Neural cell (in vitro differentiated cells): ENCODE measurements around the gene SLC6A6. TPM values are rescaled to one million over a fixed set of nuclear protein-coding genes. Genes with fewer than 3 reads are reported as not detected.

Source experiments
- H2AFZ ChIP-seq: fragments of 200-600, 300-800 bp; sonication (generic), shearing (Covaris generic); 2 replicates; pipeline ENCODE4 v1.6.0; 2014; ENCODE audit warnings: low read depth, mild to moderate bottlenecking, antibody characterized with exemption, low read length, moderate library complexity
- H3F3A ChIP-seq: fragments of 200-600 bp; shearing (Covaris generic); 2 replicates; pipeline ENCODE4 v1.6.1; 2016; ENCODE audit warnings: mild to moderate bottlenecking, moderate library complexity, mixed read lengths, antibody characterized with exemption, low read length; ENCODE audit not compliant: insufficient read depth, poor library complexity, severe bottlenecking
- H3K27ac ChIP-seq: fragments of 200-600, 300-800 bp; sonication (generic), shearing (Covaris generic); 2 replicates; pipeline ENCODE4 v1.5.1; 2014; ENCODE audit warnings: mild to moderate bottlenecking, low read length, moderate library complexity
- H3K27me3 ChIP-seq: fragments of 300-800, 200-600 bp; sonication (generic), shearing (Covaris generic); 2 replicates; pipeline ENCODE4 v1.6.0; 2014; ENCODE audit warnings: mild to moderate bottlenecking, low read depth, low read length, moderate library complexity; ENCODE audit not compliant: insufficient read depth
- H3K36me3 ChIP-seq: fragments of 300-800, 200-600 bp; sonication (generic), shearing (Covaris generic); 2 replicates; pipeline ENCODE4 v1.5.1; 2014; ENCODE audit warnings: mild to moderate bottlenecking, antibody characterized with exemption, low read length, moderate library complexity; ENCODE audit not compliant: insufficient read depth
- H3K4me2 ChIP-seq: fragments of 300-800, 200-600 bp; sonication (generic), shearing (Covaris generic); 2 replicates; pipeline ENCODE4 v1.6.0; 2014; ENCODE audit warnings: mild to moderate bottlenecking, low read length
- H3K4me3 ChIP-seq: fragments of 300-800, 200-600 bp; sonication (generic), shearing (Covaris generic); 2 replicates; pipeline ENCODE4 v1.5.1; 2014; ENCODE audit warnings: mild to moderate bottlenecking, low read length, moderate library complexity
- H3K79me2 ChIP-seq: fragments of 200-600 bp; shearing (Covaris generic); replicated peaks from 2 replicates; pipeline ENCODE4 v1.6.0; 2014; ENCODE audit warnings: mild to moderate bottlenecking, low read length, moderate library complexity; ENCODE audit not compliant: insufficient read depth
- H3K9ac ChIP-seq: fragments of 300-800, 200-600 bp; sonication (generic), shearing (Covaris generic); 2 replicates; pipeline ENCODE4 v1.6.1; 2016; ENCODE audit warnings: mild to moderate bottlenecking, low read length, mixed read lengths
- H3K9me2 ChIP-seq: fragments of 200-600 bp; shearing (Covaris generic); 2 replicates; pipeline ENCODE4 v1.6.1; 2016; ENCODE audit warnings: mild to moderate bottlenecking, low read length, mixed read lengths; ENCODE audit not compliant: insufficient read depth
- H3K9me3 ChIP-seq: fragments of 200-600, 300-800 bp; sonication (generic), shearing (Covaris generic); 2 replicates; pipeline ENCODE4 v1.6.1; 2016; ENCODE audit warnings: mild to moderate bottlenecking, mixed run types, low read length, moderate library complexity, mixed read lengths
- H4K20me1 ChIP-seq: fragments of 200-600 bp; shearing (Covaris generic); 2 replicates; pipeline ENCODE4 v1.6.1; 2016; ENCODE audit warnings: mild to moderate bottlenecking, mixed run types; ENCODE audit not compliant: insufficient read depth
- CTCF ChIP-seq: fragments of 450-650 bp; IDR thresholded peaks from 2 replicates; pipeline ENCODE4 v1.5.1; 2014; ENCODE audit warnings: antibody characterized with exemption, mild to moderate bottlenecking, moderate library complexity; ENCODE audit not compliant: poor library complexity, severe bottlenecking
- EP300 ChIP-seq: fragments of 450-650 bp; conservative IDR thresholded peaks from 2 replicates; pipeline ENCODE4 v1.6.1; 2014; ENCODE audit warnings: antibody characterized with exemption, mild to moderate bottlenecking, moderate library complexity; ENCODE audit not compliant: poor library complexity, severe bottlenecking
- EZH2 ChIP-seq: fragments of 200-600, 300-800 bp; shearing (Covaris generic), sonication (generic); IDR thresholded peaks from 2 replicates; pipeline ENCODE4 v1.6.1; 2014; ENCODE audit warnings: antibody characterized with exemption, low read length, borderline replicate concordance, mild to moderate bottlenecking; ENCODE audit not compliant: insufficient read depth, poor library complexity, severe bottlenecking
- MXI1 ChIP-seq: fragments of 450-650 bp; conservative IDR thresholded peaks from 2 replicates; pipeline ENCODE4 v1.6.1; 2014; ENCODE audit warnings: antibody characterized with exemption, mild to moderate bottlenecking; ENCODE audit not compliant: poor library complexity, severe bottlenecking
- POLR2AphosphoS5 ChIP-seq: IDR thresholded peaks from 2 replicates; pipeline ENCODE4 v1.6.1; 2012
- RAD21 ChIP-seq: fragments of 450-650 bp; conservative IDR thresholded peaks from 2 replicates; pipeline ENCODE4 v1.6.1; 2014; ENCODE audit warnings: antibody characterized with exemption, mild to moderate bottlenecking, moderate library complexity
- REST ChIP-seq: IDR thresholded peaks from 2 replicates; pipeline ENCODE4 v1.6.1; 2012; ENCODE audit warnings: borderline replicate concordance
- SMC3 ChIP-seq: fragments of 450-650 bp; conservative IDR thresholded peaks from 2 replicates; pipeline ENCODE4 v1.6.1; 2014; ENCODE audit warnings: antibody characterized with exemption, mild to moderate bottlenecking, moderate library complexity; ENCODE audit not compliant: poor library complexity
- TAF1 ChIP-seq: IDR thresholded peaks from 2 replicates; pipeline ENCODE4 v1.6.1; 2012; ENCODE audit warnings: low read depth
- polyA plus RNA-seq: library from polyadenylated mRNA; depleted of rRNA; stranded (reverse); fragments of >200 nt; gene quantifications from 2 replicates; pipeline ENCODE4 v1.2.3, GENCODE V29; 2014

Gene SLC6A6
- polyA plus RNA-seq, 1 donor from 2014 or later = 15.9 TPM

GRCh38 chr3:14368885-14369284, 33.5 kb upstream of the SLC6A6 start:
- Histone ChIP-seq H3K4me3 (no peak overlapping the region), H3K9me3 (no peaks in the 10 kb centered on the region), H3K79me2 (no peaks in the 10 kb centered on the region), H3K27ac (no peak overlapping the region), H3K9me2 (no peaks in the 10 kb centered on the region), H3K27me3 (no peaks in the 10 kb centered on the region), H4K20me1 (no peaks in the 10 kb centered on the region), H3K4me2 (no peak overlapping the region), H2AFZ (no peak overlapping the region), H3F3A (no peaks in the 10 kb centered on the region), H3K9ac (no peak overlapping the region), H3K36me3 (no peaks in the 10 kb centered on the region)
- TF ChIP-seq CTCF = no peak
- TF ChIP-seq REST = no peak
- no peak for TF ChIP-seq TAF1
- TF ChIP-seq POLR2AphosphoS5 = no peak
- TF ChIP-seq EP300 = no peak
- TF ChIP-seq SMC3 = no peak
- no peak for TF ChIP-seq EZH2
- no peak for TF ChIP-seq MXI1
- TF ChIP-seq RAD21 = no peak

GRCh38 chr3:14369675-14370669, 32.4 kb upstream of the SLC6A6 start:
- TF ChIP-seq CTCF (no peak), EZH2 (no peak), REST (no peak), TAF1 (no peak), SMC3 (no peak), RAD21 (no peak), EP300 (no peak), POLR2AphosphoS5 (no peak), MXI1 (no peak)
- no peak overlapping the region for H3K9ac ChIP-seq
- no peak overlapping the region for H2AFZ ChIP-seq
- no peak overlapping the region for H3K27ac ChIP-seq
- H3F3A ChIP-seq = no peaks in the 10 kb centered on the region
- H3K27me3 ChIP-seq = no peaks in the 10 kb centered on the region
- H3K36me3 ChIP-seq = no peaks in the 10 kb centered on the region
- no peak overlapping the region for H3K4me2 ChIP-seq
- no peaks in the 10 kb centered on the region for H3K79me2 ChIP-seq
- no peaks in the 10 kb centered on the region for H4K20me1 ChIP-seq
- H3K9me3 ChIP-seq = no peaks in the 10 kb centered on the region
- H3K4me3 ChIP-seq = no peak overlapping the region
- no peaks in the 10 kb centered on the region for H3K9me2 ChIP-seq
